GM19238 (cell line): ENCODE results near the gene INSYN2B.

Experiments
- DNase-seq: peaks from one replicate; pipeline ENCODE4 v3.0.0; 2011; ENCODE audit warnings: low spot score; ENCODE audit not compliant: insufficient read length

The INSYN2B gene

DNA sequence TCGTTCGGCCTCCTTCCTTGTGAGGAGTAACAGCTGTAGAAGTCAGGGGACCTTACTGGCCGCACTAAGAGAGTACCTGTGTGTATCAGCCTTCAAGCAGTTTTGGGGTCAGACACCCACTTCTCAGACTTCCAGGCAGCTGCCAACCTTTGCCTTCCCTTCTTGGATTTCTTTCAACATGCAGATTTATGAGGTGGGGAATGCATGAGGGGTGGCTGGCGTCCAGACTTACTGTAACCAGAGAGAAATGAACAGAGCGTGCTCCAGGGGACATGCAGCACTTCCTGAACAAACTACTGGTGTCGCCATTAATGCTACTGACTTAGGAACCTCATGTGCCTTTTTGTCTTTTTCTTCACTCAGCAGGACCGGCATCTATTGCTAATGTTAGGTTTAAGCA, 46.7 kb downstream of the INSYN2B start:
- DNase-seq = no peak

DNA sequence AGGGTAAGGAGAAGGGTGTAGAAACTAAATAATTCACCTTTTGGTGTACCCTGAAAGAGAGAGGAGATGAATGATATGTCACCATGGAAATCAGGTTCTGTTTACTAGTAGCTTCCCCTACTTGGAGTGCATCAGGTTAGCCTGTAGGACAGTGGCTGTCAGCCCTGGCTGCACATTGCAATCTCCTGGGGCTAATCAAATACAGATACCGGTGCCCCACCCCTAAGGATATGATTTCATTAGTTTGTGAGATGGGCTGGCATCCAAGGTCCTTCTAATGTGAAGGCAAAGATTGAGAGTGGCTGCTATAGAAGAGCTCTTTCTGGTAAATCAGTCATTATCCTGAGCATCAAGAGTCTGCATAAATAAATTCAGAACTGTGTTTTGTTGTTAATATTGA, 47.2 kb downstream of the INSYN2B start:
- DNase-seq = no peak

DNA sequence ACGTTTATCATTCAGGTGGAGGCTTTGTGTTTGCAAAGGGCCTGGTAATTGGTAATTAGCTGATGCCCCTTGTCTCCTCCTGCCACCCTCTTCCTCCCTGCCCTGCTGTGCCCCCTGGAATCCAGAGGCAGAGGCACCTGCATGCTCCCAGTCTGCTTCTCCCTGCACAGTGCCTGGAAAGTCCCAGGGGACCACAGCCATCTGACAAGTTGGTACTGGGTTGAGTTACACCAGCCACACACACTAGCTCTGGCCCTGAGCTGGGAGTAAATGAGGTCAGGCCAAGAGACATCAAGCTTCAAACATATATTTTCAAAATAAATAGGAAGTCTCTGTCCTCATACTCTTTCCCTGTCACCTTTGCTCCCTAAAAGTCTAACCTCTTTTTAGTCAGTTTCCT, 56.3 kb downstream of the INSYN2B start:
- DNase-seq = no peak

DNA sequence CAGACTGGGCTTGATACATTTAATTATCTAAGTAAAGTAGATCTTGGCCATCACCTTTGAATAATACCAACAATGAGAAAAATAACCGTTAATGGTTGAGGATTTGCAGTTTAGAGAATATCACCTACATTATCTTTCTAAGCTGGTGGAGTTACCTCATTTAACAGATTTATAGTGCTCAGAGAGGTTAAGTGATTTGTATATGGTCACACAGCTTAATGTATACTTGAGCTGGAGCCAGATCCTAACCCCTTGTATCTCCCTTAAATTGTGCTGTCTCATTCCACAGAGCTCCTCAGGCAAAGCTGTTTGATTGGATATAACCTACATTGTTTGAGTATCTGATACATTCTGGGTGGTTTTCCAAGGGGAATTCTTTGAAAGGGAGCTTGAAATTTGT, 57.8 kb downstream of the INSYN2B start:
- no peak for DNase-seq

DNA sequence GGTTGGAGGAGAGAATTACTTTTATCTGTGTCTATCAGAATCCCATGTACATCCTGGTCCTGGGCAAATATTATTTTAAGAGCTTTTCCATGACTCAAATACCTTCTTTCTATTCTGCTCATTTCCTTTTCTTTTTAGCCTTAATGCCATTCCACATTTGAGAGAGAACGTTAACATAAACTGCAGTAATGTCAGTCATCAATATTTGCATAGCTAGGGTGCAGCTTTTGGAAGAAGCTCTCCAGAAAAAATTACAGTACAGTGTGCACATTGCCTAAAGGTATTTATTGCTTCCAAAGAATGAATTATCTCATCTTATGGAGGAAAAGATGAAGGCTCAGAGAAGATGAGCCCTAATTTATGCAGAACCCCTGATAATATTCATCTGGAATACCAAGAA, 58.3 kb downstream of the INSYN2B start:
- DNase-seq = no peak

DNA sequence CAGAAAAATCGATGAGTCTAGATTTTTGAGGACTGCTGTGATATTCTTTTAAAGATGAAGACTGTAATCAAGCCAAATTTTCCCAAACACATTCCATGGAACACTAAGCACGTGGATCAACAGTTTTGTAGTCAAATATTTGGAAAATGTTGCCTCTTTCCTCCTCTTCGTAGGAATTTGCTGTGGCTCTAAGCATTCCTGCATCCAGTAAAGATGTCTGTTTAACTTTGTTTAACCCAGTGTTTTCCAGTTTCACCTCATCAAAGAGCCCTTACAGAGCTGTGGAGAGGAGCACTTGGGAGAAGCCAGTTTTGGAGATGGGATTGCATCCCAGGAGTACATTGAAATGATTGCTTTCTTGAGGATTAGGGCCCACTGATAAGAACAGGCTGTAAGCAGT, 58.9 kb downstream of the INSYN2B start:
- no peak for DNase-seq

DNA sequence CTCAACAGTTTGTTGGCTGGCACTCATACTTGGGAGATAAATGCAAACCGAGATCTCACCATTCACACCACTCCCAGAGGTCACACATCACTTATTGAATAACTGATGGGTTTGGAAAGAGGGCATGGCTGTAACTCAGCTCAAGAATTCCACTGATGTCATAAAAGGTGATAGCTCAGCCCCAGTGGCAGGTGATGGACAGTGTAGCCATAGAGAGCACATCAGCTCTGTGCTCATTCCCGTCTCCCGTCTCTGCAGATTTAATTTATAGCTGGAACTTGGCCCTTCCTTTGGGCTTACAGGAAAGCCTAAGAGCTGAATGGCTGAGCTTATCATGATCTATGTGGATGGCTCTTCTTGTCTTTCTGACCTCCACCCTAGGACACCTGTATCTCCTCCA, 59.8 kb downstream of the INSYN2B start:
- no peak for DNase-seq

DNA sequence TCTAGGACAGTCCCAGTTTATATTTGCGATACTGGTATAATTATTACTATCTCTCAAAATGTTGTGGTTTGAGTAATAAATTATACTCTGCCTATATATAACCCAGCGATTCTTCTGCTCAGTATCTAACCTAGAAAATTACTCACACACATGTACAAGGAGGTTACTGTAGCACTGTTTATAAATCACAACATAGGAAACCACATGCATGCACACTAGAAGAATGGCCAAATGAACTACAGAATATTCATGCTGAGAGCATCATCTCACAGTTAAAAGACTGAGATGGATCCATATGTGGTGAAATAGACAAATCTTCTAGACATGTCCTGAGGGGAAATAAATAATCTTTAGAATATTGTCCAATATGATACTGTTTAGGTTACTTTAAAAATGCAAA, 62.1 kb downstream of the INSYN2B start:
- no peak for DNase-seq

DNA sequence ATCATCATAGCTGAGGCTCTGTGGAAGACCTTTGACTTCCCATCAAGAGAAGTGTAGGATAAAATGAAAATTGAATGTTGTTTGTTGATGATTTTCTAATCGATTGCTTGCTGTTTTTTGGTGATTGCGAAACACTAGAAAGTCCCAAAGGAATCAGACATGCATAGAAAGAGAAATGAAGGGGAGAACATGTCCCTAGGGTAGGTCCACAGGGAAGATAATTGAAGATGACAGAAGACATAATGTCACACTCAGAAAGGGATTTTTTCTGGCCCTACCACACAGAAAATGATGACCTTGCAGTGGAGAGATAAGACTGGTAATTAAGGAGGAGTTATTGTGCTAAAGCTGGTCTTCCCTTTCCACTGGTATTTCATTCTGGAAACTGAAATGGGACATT, 62.8 kb downstream of the INSYN2B start:
- no peak for DNase-seq

DNA sequence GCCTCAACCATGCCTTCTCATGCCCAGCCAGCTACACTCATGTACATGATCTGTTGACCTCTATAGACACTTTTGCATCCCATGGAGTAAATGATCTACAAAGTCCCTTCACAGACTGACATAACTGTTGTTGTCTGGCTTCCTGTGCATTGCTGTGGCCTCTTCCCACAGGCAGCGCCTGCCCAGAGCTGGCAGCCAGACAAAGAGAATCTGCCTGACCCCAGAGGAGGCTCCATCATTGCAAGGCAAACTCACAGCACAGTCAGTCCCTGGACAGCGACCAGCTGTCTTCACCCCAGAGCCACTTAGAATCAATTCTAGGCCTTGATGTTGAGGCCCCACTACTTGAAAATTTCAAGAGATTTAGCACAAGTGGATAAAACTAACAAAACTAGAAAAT, 65.5 kb downstream of the INSYN2B start:
- no peak for DNase-seq

DNA sequence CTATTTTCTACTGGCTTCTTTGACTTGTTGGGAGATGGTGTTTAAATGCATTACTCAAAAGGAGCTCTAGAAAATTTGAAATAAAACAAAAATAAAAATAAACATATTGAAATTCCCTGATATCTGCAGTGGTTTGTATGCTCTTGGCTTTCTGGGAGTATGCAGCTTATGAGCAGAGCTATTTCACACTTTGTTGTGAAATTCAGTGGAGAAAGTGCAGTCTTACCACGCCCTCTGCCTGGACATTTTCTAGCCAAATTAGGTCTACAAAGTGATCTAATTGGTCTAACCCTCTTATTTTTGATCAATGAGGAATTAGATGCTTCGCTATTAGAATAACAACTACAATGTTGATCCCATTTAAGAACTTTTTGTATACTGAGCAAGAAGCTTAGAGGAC, 66.8 kb downstream of the INSYN2B start:
- no peak for DNase-seq

DNA sequence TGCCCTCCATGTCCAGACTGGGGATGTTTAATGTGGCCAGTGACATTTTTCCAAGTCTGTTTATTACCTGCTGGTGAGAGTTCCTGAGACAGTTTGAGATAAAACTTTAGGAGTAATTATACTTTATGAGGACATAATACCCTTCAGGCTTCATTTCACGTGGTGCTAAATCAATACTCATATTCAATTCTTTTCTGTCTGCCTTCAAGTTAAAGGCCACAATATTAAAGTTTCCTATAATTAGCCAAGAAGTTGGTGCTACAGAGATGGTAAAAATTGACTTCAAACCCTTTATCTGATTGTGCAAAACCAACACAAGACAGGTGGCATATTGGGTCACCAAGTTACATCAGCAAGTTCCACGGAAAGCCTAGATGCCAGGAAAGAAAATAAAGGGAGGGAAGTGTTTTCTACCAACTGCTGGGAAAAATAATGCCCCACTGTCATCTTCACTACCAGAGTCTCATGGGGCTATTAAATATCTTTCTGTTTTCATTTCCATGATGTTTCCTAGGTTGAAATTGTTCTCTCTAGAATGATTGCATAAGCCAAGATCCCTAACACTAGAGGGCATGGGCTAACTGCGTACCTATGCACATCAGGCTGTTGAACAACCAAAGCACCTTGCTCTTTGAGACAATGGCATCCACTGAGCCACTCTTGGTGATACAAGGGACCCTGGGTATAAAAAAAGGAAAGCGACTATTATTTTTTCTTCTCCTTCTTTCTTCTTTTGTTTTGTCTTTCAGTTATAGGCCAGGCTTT, 68.7 kb downstream of the INSYN2B start:
- no peak for DNase-seq

DNA sequence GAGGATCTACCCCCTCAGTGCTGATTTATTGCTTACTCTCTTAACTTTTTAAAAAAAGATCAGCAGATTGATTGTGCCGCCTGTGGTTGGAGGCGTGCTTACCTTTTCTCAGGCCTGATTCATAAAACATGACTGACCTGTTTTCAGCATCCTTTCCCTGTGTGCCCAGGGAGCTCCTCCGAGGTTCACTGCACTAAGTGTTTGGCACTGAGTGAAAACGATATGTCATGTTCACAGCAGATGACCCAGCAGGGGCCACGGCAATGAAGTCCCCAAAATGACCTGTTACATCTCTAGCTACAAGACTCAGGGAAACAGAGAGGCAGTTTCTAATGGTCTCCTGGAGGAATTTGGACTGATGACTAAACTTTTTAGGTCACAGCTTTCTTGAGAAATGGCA, 69.9 kb downstream of the INSYN2B start:
- no peak for DNase-seq

DNA sequence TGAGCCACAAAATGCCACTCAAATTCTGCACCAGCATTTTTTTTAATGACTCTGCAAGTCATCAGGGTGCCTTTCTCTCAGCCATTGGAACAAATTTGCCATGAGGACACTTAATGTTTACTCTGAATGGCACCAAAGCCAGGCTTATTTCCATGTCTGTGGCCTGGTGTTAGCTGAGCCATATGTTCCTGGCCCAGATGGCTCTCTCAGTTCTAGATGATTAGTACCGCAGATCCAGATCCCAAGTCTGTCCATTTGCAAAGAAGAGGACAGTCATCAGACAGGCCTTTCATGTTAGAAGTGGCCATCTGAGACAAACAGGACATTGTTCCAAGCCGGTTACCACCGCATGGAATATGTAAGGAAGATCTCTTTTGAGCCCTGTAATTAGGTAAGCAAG, 70.3 kb downstream of the INSYN2B start:
- DNase-seq = no peak

DNA sequence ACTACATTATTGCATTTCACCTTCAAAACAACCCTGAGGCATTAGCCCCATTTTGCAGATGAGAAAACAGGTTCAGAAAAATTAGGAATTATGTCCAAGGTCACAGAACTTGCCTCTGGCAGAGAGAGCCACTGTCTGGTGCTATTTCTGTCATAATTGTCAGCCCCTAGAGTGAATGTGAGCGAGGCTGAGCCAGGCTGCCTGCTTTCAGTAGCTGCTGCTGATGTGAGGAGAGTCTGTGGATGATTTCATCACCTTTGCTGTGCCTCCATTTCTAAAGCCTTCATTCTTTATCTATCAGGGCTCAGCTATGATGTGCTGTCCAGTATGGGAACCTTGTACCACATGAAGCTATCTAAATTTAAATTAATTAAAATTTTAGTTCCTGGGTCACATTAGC, 71.4 kb downstream of the INSYN2B start:
- no peak for DNase-seq

DNA sequence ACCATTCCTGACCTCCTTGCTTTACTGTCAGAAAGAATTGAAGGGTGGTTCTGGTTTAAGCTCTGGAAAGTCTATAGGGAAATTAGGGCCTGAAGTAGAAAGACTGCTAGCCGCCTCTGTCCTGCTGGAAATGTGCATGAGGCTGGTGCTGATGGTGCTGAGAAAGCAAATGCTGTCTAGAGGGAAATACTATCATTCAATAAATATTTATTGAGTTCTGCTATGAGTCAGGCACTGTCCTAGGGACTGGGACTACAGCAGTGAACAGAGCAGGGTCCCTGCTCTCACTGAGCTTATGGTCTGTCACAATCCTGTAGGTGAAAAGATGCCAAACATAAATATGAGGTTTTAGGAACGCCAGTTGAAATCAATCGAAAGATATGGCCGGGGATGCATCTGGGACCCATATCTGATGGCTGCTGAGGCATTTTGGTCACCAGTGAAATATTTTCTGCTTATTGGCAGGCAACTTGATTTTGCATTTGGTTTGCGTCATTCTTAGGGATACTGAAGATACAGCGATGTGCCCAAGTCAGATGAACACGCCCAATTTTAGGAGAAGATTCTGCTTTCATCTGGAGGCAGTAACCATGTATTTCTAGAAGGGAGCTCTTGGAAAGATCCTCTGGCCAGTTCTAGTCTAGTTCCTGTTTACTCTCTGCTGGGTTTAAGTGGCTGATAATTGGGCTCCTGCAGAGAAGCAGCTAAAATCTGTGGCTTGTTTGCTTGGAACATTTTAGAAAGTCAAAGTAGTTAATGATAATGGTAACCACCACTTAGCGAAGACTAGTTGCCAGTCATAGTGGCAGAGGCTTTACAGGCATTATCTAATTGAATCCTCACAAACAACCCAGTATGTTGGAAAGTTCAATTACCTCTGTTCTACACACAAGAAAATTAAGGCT, 73.3 kb downstream of the INSYN2B start:
- no peak for DNase-seq

DNA sequence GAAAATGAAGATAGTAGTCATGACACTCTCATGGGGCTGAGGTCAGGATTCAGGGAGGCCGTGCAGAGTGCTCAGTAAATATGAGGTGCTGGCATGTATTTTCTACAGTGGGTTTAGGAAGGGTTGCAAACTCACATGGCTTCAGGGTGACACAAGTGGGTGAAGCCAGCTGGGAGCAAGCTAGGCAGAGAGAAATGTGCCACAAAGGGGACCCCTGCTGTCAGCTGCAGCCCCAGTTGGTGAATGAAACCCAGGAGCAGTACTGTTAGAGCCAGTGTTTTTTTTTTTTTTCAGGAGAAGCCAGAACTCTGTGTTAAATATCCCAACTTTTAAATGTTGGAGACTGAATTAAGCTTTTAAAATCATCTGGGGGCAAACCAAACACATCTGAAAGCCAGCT, 75.3 kb downstream of the INSYN2B start:
- no peak for DNase-seq

DNA sequence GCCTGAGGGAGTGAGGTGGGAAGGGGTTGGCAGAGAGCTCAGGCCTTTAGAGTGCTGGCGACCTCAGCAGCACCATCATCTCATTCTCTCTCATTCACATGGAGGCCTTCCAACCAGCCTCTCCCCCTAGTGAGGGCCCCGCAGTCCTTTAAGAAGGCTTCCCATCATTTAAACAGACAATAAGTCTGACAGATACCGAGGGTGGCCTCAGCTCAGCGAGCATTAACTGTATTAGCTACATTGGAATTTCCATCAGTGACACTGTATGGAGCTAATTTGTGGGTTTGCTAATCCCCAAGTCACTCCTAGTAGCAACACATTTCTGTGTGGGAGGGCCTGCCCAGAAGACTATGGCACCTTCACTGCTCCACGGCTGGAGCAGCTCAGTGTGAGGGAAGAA, 75.8 kb downstream of the INSYN2B start:
- no peak for DNase-seq

DNA sequence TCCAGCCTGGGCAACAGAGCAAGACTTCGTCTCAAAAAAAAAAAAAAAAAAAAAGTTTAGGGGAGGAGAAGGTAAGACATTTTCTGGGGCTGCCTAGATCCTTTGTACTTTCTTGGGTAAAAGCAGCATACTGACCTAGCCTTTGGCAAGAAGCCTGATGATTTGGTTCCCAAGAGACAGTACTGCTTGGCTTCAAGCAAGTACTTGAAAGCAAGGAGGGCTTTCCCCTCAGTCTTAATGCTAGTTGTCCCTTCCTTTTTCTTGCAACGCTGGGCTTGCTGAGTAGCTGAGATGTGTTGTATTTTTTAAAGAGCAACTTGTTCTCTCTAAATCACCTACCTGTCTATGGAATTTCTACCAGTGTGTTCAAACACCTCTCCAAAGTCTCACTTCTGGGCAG, 76.2 kb downstream of the INSYN2B start:
- DNase-seq = no peak

DNA sequence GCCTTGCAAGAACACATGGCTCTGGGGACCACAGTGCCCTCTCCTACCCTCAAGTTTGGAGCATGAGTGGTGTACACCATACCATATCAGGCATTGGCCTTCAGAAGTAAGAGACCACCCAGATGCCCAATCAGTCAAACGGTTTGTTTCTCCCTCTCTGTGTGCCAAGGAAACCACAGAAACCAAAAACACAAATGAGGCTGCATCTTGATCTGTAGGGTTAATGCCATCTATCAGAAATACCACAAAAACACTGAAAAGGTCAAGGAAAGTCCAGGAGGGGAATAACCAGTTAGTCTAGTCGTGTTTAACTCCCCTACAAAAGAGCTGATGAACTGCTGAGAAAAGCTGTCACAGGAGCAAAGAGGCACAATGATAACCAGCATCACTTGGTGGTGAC, 78.4 kb downstream of the INSYN2B start:
- DNase-seq = no peak

DNA sequence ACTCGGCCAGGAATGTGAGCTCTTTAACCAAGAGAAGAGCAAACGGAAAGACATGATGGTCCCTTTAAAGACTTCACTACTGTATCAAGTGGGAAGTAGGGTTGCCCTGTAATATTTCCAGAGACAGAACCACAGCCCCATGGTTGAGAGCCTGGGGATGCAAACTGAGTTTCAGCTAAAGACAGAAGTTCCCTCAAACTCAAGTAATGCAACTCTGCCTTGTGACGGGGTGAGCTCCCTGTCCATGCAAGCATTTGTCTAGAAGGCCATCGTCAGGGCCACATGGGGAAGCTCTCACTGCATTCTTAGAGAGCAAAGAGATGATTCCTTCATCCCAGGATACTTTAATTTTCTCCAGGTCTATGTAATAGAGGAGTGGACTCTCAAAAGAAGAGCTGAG, 82.8 kb downstream of the INSYN2B start:
- no peak for DNase-seq

DNA sequence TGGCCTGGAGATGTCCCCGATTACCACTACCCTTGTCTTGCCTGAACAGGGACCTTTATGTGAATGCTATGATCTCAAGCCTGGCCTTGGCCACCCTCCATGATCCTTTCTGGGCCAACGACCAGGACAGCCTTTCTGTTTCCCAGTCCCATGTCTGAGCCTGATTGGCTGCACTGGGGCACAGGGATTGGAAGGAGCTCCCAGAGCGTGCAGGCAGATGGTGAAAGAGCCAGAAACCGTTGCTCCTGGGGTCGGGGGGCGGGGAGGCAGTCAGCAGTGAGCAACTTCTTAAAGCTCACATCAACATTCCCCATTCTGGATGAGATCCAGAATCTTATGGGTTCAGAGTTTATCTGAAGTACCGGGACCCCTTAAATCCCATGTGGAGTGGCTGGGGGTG, 84.4 kb downstream of the INSYN2B start:
- no peak for DNase-seq

DNA sequence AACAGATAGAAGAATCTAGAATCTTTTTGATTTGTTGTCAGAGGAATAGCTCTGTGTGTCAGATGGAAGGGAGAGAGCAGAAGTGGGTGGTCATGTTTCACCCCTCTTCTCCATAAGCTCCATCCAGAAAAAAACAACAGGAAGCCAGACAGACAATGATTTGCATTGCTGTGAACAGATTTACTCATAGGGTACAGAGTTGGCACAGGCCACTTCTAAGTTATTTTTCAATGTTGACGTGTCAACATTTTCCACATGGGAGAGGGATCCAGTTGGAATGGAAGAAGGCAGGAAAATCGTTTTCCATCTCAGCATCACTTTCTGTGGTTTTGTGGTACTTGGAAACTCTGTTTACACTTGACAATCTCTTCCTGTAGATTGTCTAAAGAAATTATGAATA, 86.7 kb downstream of the INSYN2B start:
- no peak for DNase-seq
